HCT116 (cell line): ENCODE measurements around the gene KIFC3. TPM values are rescaled to one million over a fixed set of nuclear protein-coding genes. Genes with fewer than 3 reads are reported as not detected.

Source experiments
- ATAC-seq: fragments of 200-7000 bp; cut with Tn5 transposase; 2 replicates; pipeline ENCODE4 v1.9.1; 2020; ENCODE audit warnings: mild to moderate bottlenecking, moderate library complexity
- BruUV-seq: library from RNA; stranded (reverse); fragments of 400-500 nt; replicated peaks from 2 replicates; lab custom pipeline; 2021; lab: Mats Ljungman, UMichigan
- CTCF ChIA-PET: fragments of 300-600 bp; sonication (Branson Sonifier 250); formaldehyde crosslinking; loops from one replicate; lab custom pipeline; 2021; ENCODE audit warnings: antibody characterized with exemption; lab: Charles Lee
- POLR2A ChIA-PET: fragments of 300-600, 350-600 bp; sonication (Branson Sonifier 250); formaldehyde crosslinking; loops from one replicate; lab custom pipeline; 2021; ENCODE audit warnings: antibody characterized with exemption; lab: Charles Lee
- RAD21 ChIA-PET, 2 experiments: fragments of 300-600 bp; sonication (Branson Sonifier 250); formaldehyde crosslinking; loops; one replicate each; lab custom pipeline; 2023; ENCODE audit warnings: low total read pairs in 2 of 2; ENCODE audit not compliant: uncharacterized antibody in 2 of 2, unreplicated experiment in 2 of 2, low non-redundant PET in 1 of 2; lab: Charles Lee
- DNase-seq: peaks from one replicate; pipeline ENCODE4 v3.0.0-alpha.2; 2010; ENCODE audit warnings: low read depth, low spot score
- H2AFZ ChIP-seq: fragments of 200-600 bp; shearing (Covaris generic), sonication (generic); 2 replicates; pipeline ENCODE4 v1.6.1; 2017; ENCODE audit warnings: low read depth, mixed run types, mixed read lengths, antibody characterized with exemption, low read length; ENCODE audit not compliant: poor library complexity, severe bottlenecking
- H3K27ac ChIP-seq: 2 replicates; pipeline ENCODE4 v1.5.1; 2012; ENCODE audit warnings: low read depth, low read length
- H3K27me3 ChIP-seq: fragments of 200-600 bp; sonication (generic); 2 replicates; pipeline ENCODE4 v1.6.1; 2016; ENCODE audit warnings: mixed run types, low read length, mixed read lengths; ENCODE audit not compliant: insufficient read depth
- H3K36me3 ChIP-seq, 2 experiments: fragments of 200-500 bp in 1 of 2; fragments of 200-600 bp in 1 of 2; sonication (Bioruptor generic) in 1 of 2; sonication (generic) in 1 of 2; 2 replicates each; pipeline versions ENCODE4 v1.5.1 to v1.6.1; 2014 to 2016; ENCODE audit warnings: low read length in 2 of 2, inconsistent platforms in 1 of 2, mixed read lengths in 1 of 2, mixed run types in 1 of 2; ENCODE audit not compliant: insufficient read depth in 2 of 2, control insufficient read depth in 1 of 2
- H3K4me1 ChIP-seq, 2 experiments: fragments of 200-600 bp in 1 of 2; sonication (generic) in 1 of 2; 2 replicates each; pipeline versions ENCODE4 v1.5.1 to v1.6.1; 2012 to 2017; ENCODE audit warnings: low read length in 2 of 2, inconsistent platforms in 1 of 2, mild to moderate bottlenecking in 1 of 2, mixed read lengths in 1 of 2, mixed run types in 1 of 2, moderate library complexity in 1 of 2; ENCODE audit not compliant: insufficient read depth in 2 of 2, control insufficient read depth in 1 of 2
- H3K4me2 ChIP-seq: fragments of 200-600 bp; sonication (generic); 2 replicates; pipeline ENCODE4 v1.6.1; 2017; ENCODE audit warnings: mixed run types, low read length, mixed read lengths
- H3K4me3 ChIP-seq, 2 experiments: fragments of 200-600 bp in 1 of 2; sonication (generic) in 1 of 2; replicated peaks in 1 of 2; 2 replicates each; pipeline ENCODE4 v1.5.1; 2011 to 2016; ENCODE audit warnings: low read length in 2 of 2, control low read depth in 1 of 2, low read depth in 1 of 2, mild to moderate bottlenecking in 1 of 2, mixed read lengths in 1 of 2, mixed run types in 1 of 2
- H3K79me2 ChIP-seq: fragments of 200-600 bp; sonication (generic); 2 replicates; pipeline ENCODE4 v1.6.1; 2017; ENCODE audit warnings: mild to moderate bottlenecking, mixed run types, low read length, moderate library complexity, mixed read lengths; ENCODE audit not compliant: insufficient read depth
- H3K9ac ChIP-seq: fragments of 200-600 bp; sonication (generic); 2 replicates; pipeline ENCODE4 v1.6.1; 2016; ENCODE audit warnings: low read length, mixed read lengths
- H3K9me2 ChIP-seq: fragments of 200-600 bp; sonication (generic), shearing (Covaris generic); 2 replicates; pipeline ENCODE4 v1.6.1; 2017; ENCODE audit warnings: mixed run types, mild to moderate bottlenecking, moderate library complexity; ENCODE audit not compliant: insufficient read depth
- H3K9me3 ChIP-seq, 2 experiments: fragments of 200-500 bp in 1 of 2; fragments of 200-600 bp in 1 of 2; sonication (Bioruptor generic) in 1 of 2; sonication (generic) in 1 of 2; 2 replicates each; pipeline ENCODE4 v1.6.1; 2014 to 2017; ENCODE audit warnings: low read length in 2 of 2, mixed read lengths in 2 of 2, inconsistent platforms in 1 of 2, low read depth in 1 of 2, mild to moderate bottlenecking in 1 of 2, mixed run types in 1 of 2, moderate library complexity in 1 of 2; ENCODE audit not compliant: control insufficient read depth in 1 of 2, insufficient read depth in 1 of 2
- H4K20me1 ChIP-seq: fragments of 200-600 bp; sonication (generic), shearing (Covaris generic); 2 replicates; pipeline ENCODE4 v1.6.1; 2017; ENCODE audit warnings: mixed run types, mild to moderate bottlenecking, moderate library complexity; ENCODE audit not compliant: insufficient read depth
- CBX3 ChIP-seq: IDR thresholded peaks from 2 replicates; pipeline ENCODE4 v1.6.1; 2012; ENCODE audit warnings: low read depth
- CEBPB ChIP-seq: IDR thresholded peaks from 2 replicates; pipeline ENCODE4 v1.6.1; 2012; ENCODE audit warnings: low read depth
- ELF1 ChIP-seq: IDR thresholded peaks from 2 replicates; pipeline ENCODE4 v1.6.1; 2012; ENCODE audit warnings: low read depth, borderline replicate concordance
- EZH2 ChIP-seq: fragments of 200-600 bp; sonication (generic); IDR thresholded peaks from 2 replicates; pipeline ENCODE4 v1.6.1; 2017; ENCODE audit warnings: antibody characterized with exemption, mixed run types
- EZH2phosphoT487 ChIP-seq: fragments of 200-600 bp; IDR thresholded peaks from 2 replicates; pipeline ENCODE4 v1.6.1; 2018; ENCODE audit warnings: antibody characterized with exemption, borderline replicate concordance
- POLR2A ChIP-seq: IDR thresholded peaks from 2 replicates; pipeline ENCODE4 v1.7.0; 2011; ENCODE audit warnings: borderline replicate concordance; ENCODE audit not compliant: insufficient read depth, insufficient read length; ENCODE audit errors: extremely low read depth
- POLR2AphosphoS5 ChIP-seq: IDR thresholded peaks from 2 replicates; pipeline ENCODE4 v1.6.1; 2011; ENCODE audit warnings: mild to moderate bottlenecking, low read depth, low read length, moderate library complexity
- REST ChIP-seq: IDR thresholded peaks from 2 replicates; pipeline ENCODE4 v1.6.1; 2012; ENCODE audit warnings: low read depth
- SRF ChIP-seq: IDR thresholded peaks from 2 replicates; pipeline ENCODE4 v1.6.1; 2012; ENCODE audit warnings: low read depth
- YY1 ChIP-seq: IDR thresholded peaks from 2 replicates; pipeline ENCODE4 v1.6.1; 2011; ENCODE audit warnings: low read length, low read depth, moderate library complexity, mild to moderate bottlenecking; ENCODE audit not compliant: insufficient replicate concordance; ENCODE audit errors: extremely low read depth
- ZBTB33 ChIP-seq: IDR thresholded peaks from 2 replicates; pipeline ENCODE4 v1.6.1; 2011; ENCODE audit warnings: mild to moderate bottlenecking, low read length, moderate library complexity; ENCODE audit not compliant: insufficient replicate concordance; ENCODE audit errors: extremely low read depth
- ZNF274 ChIP-seq: fragments of 200-500 bp; sonication (Bioruptor generic); IDR thresholded peaks from 2 replicates; pipeline ENCODE4 v1.6.1; 2014; ENCODE audit warnings: mild to moderate bottlenecking, low read depth, low read length, inconsistent platforms
- intact Hi-C: fragments of 100-400 bp; cut with micrococcal nuclease; formaldehyde crosslinking; loops from 2 replicates; pipeline ENCODE4 v1.10.0; 2022
- total RNA-seq: library from RNA; stranded (reverse); gene quantifications from one replicate; pipeline ENCODE4 v1.2.1, GENCODE V29; 2021; ENCODE audit not compliant: unreplicated experiment

KIFC3 gene
- total RNA-seq, 1 experiment from 2014 or later: 31.9 TPM

GRCh38 chr16:57845115-57845514, 42.8 kb upstream of the KIFC3 start:
- Histone ChIP-seq H3K27me3 (no peaks in the 10 kb centered on the region), H3K36me3 (no peaks in the 10 kb centered on the region), H3K9me3 (no peaks in the 10 kb centered on the region), H4K20me1 (no peaks in the 10 kb centered on the region), H3K79me2 (no peaks in the 10 kb centered on the region), H2AFZ (no peak overlapping the region), H3K4me2 (no peak overlapping the region), H3K9ac (no peak overlapping the region), H3K9me2 (no peaks in the 10 kb centered on the region), H3K4me3 (no peak overlapping the region), H3K27ac (no peak overlapping the region), H3K4me1 (peaks cover 2 to 6% of the 10 kb centered on the region in 2 experiments; a peak in 2 of 4 replicates)
- POLR2A ChIA-PET: no interaction called here
- ATAC-seq (no peak), DNase-seq (no peak)
- intact Hi-C loops: no loop called here
- no TSS peak for BruUV-seq
- TF ChIP-seq POLR2A (no peak), CBX3 (no peak), EZH2 (no peak), CEBPB (no peak)
- RAD21 ChIA-PET: no interaction called here
- CTCF ChIA-PET: no interaction called here

- Histone ChIP-seq H3K9me2 (no peaks in the 10 kb centered on the region), H3K4me3 (no peak overlapping the region), H3K4me2 (no peak overlapping the region), H3K9ac (no peak overlapping the region), H4K20me1 (no peaks in the 10 kb centered on the region), H3K4me1 (peaks cover 2 to 6% of the 10 kb centered on the region in 2 experiments; a peak in 2 of 4 replicates), H3K27ac (no peak overlapping the region), H3K27me3 (no peaks in the 10 kb centered on the region), H3K9me3 (no peaks in the 10 kb centered on the region), H3K79me2 (no peaks in the 10 kb centered on the region), H3K36me3 (no peaks in the 10 kb centered on the region), H2AFZ (no peak overlapping the region)
- ATAC-seq: no peak
- TF ChIP-seq EZH2phosphoT487 (no peak), ZNF274 (no peak), SRF (no peak), REST (no peak), POLR2AphosphoS5 (no peak), YY1 (no peak), ZBTB33 (no peak), CEBPB (no peak), ELF1 (no peak)
- BruUV-seq: no TSS peak
- intact Hi-C loops: no loop called here
- DNase-seq: no peak
- ChIA-PET POLR2A (no interaction called here), CTCF (no interaction called here), RAD21 (no interaction called here)
Measured at GRCh38 chr16:57844416-57845030, 42.2 kb upstream of the KIFC3 start.
